ENCODE data around the gene INPP4B.

DNA sequence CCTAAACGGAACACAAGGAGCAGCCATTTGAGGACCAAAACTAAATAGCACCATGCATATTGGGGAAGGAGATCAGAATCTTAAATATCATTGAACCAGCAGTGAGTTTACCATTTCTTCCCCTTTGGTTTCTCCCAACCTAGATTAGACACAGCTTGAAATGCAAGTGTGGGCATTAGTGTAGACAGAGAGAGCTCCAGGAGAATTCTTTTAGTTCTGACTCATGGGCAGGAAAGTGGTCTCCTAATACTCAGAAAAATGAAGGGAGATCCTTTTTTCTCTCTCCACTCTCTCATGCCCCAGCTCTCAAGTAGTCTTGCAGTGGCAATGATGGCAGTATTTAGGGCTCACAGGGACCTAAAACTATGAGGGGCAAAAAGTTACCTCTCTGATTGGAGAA is 567.9 kb downstream of the INPP4B start:
- TF ChIP-seq, protein P1, sequence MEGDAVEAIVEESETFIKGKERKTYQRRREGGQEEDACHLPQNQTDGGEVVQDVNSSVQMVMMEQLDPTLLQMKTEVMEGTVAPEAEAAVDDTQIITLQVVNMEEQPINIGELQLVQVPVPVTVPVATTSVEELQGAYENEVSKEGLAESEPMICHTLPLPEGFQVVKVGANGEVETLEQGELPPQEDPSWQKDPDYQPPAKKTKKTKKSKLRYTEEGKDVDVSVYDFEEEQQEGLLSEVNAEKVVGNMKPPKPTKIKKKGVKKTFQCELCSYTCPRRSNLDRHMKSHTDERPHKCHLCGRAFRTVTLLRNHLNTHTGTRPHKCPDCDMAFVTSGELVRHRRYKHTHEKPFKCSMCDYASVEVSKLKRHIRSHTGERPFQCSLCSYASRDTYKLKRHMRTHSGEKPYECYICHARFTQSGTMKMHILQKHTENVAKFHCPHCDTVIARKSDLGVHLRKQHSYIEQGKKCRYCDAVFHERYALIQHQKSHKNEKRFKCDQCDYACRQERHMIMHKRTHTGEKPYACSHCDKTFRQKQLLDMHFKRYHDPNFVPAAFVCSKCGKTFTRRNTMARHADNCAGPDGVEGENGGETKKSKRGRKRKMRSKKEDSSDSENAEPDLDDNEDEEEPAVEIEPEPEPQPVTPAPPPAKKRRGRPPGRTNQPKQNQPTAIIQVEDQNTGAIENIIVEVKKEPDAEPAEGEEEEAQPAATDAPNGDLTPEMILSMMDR (conservative IDR thresholded peaks at IDR 0.05; ENCODE audit: low read length): no peak
- TF ChIP-seq EZH2phosphoT487 (IDR thresholded peaks at IDR 0.05; ENCODE audit: borderline replicate concordance, low read depth, low read length): no peak
